DND-41 (cell line): ENCODE results near the gene CDX1.

Experiments used
- CTCF ChIP-seq: IDR thresholded peaks from 2 replicates; pipeline ENCODE4 v1.5.1; 2012; ENCODE audit warnings: borderline replicate concordance, low read length, moderate library complexity, mild to moderate bottlenecking; ENCODE audit not compliant: poor library complexity, severe bottlenecking; ENCODE audit errors: extremely low read depth
- EZH2 ChIP-seq: IDR thresholded peaks from 3 replicates; pipeline ENCODE4 v1.6.1; 2012; ENCODE audit warnings: borderline replicate concordance, low read depth, mild to moderate bottlenecking, moderate library complexity, low read length, inconsistent platforms; ENCODE audit not compliant: severe bottlenecking

GRCh38 chr5:150197476-150197875 is 30.9 kb downstream of the CDX1 start:
- TF ChIP-seq EZH2 (no peak), CTCF (no peak)
